ENCODE data around the gene MTX1.
"Not testable (repeated sequence)": the region's sequence is repeated elsewhere in the genome, so short reads cannot be mapped to it uniquely, and the experiment has no call there.

MTX1 gene

DNA sequence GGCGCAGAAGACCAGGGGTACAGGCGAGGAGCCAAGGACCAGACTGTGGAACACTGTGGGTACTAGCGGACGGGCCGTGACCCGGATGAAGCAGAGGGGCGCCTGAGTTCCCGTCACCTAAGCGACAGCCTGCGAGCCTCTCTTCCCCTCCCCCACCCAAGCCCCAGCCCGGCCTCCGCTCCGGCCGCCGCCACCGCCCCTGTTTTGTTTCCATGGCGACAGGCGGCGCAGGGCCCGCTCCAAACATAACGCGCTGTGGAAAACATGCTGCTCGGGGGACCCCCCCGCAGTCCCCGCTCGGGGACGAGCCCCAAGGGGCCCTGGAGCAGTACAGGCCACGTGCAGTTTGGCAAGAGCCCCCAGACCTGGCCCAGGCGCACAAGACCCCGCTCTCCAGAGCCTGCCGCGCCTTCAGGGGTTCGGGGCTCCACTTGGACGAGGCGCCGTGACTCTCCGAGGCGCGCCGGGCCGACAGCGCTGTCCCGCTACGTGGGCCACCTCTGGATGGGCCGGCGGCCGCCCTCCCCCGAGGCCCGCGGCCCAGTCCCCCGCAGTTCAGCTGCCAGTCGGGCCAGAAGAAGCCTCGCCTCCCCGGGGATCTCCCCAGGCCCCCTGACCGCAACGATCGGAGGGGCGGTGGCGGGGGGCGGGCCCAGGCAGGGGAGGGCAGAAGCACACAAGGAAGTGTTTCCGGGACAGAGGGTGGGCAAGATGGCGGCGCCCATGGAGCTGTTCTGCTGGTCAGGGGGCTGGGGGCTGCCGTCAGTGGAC lies at the start of gene MTX1:
Gene MTX1 (plus strand): TSS at position 155 of the 771 bp plus-strand sequence. CDS start 110 bp downstream, at position 265.
- DNase-seq: peak; percentile 71 to 78

DNA sequence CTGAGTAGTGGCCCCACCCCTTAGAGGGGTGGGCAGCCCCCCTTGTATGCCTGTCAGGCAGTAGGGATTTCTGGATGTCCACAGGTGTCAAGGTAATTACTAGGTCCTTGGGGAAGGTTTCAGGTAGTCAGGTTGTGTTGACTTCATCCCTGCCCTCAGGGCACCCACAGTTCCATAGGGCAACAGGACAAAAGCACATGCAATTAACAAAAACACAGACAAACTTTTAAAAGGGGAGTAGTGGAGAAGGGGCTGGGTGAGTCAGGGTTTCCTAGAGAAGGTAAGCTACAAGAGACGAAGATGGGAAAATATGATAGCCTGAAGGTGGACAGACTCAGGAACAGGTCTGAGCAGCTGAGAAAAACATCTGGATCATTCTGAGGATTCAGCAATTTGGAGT lies 49.5 kb upstream of the MTX1 start:
- DNase-seq: no peak

DNA sequence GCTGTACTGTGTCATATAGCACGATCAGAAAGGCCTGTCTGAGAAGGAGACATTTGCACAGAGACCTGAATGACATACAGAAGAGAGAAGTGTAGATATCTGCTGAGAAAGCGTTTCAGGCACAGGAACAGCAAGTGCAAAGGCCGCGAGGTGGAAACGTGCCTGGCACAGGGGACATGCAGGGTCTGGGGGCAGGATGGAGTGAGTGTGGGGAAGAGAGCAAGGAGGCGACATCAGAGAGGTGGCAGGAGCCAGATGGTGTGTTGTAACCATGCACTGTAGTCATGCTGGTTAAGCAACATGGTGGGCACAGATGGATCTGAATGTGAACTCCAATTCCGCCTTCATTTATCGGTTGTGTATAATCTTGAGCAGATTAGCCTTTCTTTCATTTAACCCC lies 48.4 kb upstream of the MTX1 start:
- no peak for DNase-seq

GRCh38 chr1:155162631-155163030 lies 45.9 kb upstream of the MTX1 start:
- not testable (repeated sequence) for DNase-seq

- not testable (repeated sequence) for DNase-seq
These were observed 44.7 kb upstream of the MTX1 start for GRCh38 chr1:155163785-155164184.

GRCh38 chr1:155164625-155165024 lies 43.9 kb upstream of the MTX1 start:
- DNase-seq: not testable (repeated sequence)

DNA sequence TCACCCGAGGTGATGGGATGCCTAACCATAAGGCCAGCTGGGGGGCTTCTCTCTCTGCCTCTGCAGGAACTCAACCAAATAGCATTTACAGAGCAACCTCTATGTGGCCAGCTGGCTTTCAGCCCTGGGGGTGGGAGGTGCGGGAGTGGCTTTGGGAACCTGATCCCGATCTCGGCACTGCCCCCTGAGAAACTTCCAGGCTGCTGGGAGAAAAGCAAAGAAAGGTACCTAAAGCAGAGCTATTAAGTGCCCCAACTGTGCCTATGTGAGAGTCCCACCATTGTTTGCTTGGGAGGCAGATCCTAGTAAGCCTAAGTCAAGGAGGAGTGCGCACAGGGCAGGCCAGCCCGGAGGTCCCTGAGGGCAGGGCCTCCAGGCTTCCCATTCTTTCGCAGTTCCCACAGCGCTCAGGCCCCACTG lies 42.4 kb upstream of the MTX1 start:
- DNase-seq: no peak

DNA sequence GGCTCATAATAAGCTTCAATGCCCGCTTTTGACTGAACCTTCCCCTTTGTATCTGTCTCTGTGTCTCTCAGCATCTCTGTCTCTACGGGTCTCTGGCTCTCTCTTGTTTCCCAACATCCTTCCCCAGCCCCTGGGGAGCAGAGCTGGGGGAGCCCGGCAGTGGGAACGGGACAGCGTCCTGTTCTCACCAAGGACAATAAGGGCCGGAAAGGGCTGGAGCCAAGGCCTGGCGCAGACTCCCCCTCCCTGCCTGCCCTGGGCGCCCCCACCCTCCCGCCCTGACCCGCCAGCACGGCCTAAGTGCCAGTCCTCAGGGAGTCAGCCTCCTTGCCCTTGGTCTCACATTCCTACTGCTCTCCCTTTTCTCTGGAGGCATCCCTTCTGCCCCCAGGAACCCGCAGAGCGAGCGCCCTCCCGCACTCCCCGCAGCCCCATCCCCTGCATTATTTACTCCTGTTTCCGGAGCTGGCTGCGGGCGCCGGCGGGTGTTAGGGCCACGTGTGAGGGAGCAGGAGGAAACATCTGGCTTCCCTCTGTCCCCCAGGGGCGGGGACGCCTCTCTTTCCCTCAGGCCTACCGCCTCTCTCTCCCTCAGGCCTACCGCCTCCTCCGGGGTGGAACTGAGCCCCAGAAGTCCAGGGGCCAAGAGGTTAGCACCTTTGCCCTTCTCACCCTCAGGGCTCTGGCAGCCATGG lies 41.9 kb upstream of the MTX1 start:
- DNase-seq: no peak

GRCh38 chr1:155167166-155168104 lies 41.1 kb upstream of the MTX1 start:
- DNase-seq: peak; percentile 69 to 95

GRCh38 chr1:155168105-155168445 lies 40.4 kb upstream of the MTX1 start:
- not testable (repeated sequence) for DNase-seq

- no peak for DNase-seq
These were observed 39.9 kb upstream of the MTX1 start for GRCh38 chr1:155168456-155169210.

- no peak for DNase-seq
These were observed 39.0 kb upstream of the MTX1 start for GRCh38 chr1:155169541-155169940.

- DNase-seq: no peak
These were observed 38.3 kb upstream of the MTX1 start for GRCh38 chr1:155170101-155170785.

DNA sequence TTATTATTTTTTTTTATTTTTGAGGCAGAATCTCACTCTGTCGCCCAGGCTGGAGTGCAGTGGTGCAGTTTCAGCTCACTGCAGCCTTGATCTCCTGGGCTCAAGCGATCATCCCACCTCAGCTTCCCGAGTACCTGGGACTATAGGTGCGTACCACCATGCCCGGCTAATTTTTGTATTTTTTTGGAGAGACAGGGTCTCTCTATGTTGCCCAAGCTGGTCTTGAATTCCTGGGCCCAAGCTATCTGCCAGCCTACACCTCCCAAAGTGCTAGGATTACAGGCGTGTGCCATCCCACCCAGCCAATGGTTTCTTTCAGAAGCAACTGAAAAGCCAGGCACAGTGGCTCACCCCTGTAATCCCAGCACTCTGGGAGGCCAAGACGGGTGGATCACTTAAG lies 37.7 kb upstream of the MTX1 start:
- no peak for DNase-seq

- no peak for DNase-seq
These were observed 36.4 kb upstream of the MTX1 start for GRCh38 chr1:155171836-155172731.

GRCh38 chr1:155172732-155173477 lies 35.6 kb upstream of the MTX1 start, which contains the start of gene KRTCAP2:
Gene KRTCAP2 (minus strand): TSS chr1:155173304. CDS start chr1:155173224, 80 bp downstream.
- DNase-seq: peak; percentile 91 to 96

- no peak for DNase-seq
These were observed 34.8 kb upstream of the MTX1 start, which contains the start of gene TRIM46 for GRCh38 chr1:155173478-155174323. Gene TRIM46 (plus strand): TSS chr1:155173849. CDS start chr1:155173967, 118 bp downstream.
